HG02852 (cell line): ENCODE results near the gene TREML4.
"Not testable (repeated sequence)": the region's sequence is repeated elsewhere in the genome, so short reads cannot be mapped to it uniquely, and the experiment has no call there.

Source experiments
- ATAC-seq: cut with Tn5 transposase; IDR thresholded peaks from one replicate; pipeline ENCODE4 v1.9.1; 2021; ENCODE audit warnings: mild to moderate bottlenecking, moderate library complexity; ENCODE audit not compliant: unreplicated experiment

The TREML4 gene

DNA sequence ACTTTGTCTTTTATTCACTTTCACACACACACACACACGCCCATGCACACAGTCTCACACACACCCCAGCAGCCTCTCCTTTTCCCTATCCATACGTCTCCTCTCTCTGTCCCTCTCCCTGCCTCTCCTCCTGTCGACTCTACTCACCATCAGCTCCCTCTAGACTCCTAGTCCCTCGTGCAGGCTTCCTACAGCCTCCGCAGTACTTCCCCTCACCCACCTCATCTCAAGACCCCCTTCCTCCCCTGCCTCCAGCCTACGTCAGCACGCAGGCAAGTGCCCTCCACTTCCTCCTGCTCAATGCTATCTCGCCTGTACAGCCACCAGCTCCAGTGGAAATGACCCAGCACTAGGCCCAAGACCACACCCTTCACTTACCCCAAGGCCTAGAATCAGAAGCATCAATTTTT, 26.4 kb upstream of the TREML4 start:
- ATAC-seq = no peak

DNA sequence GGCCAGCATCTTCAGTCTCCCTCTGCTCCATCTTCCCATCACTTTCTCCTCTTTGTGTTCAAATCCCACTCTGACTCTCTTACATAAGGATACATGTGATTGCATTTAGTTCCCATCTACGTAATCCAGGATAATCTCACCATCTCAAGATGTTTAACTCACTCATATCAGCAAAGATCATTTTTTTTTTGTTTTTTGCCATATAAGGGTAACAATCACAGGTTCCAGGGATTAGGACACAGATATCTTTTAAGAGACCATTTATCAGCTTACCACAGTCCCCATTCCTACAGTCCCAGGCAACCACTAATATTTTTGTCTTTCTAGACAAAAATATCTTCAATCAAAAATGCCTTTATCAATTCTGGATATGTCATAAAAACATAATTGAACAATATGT, 24.0 kb upstream of the TREML4 start:
- no peak for ATAC-seq

DNA sequence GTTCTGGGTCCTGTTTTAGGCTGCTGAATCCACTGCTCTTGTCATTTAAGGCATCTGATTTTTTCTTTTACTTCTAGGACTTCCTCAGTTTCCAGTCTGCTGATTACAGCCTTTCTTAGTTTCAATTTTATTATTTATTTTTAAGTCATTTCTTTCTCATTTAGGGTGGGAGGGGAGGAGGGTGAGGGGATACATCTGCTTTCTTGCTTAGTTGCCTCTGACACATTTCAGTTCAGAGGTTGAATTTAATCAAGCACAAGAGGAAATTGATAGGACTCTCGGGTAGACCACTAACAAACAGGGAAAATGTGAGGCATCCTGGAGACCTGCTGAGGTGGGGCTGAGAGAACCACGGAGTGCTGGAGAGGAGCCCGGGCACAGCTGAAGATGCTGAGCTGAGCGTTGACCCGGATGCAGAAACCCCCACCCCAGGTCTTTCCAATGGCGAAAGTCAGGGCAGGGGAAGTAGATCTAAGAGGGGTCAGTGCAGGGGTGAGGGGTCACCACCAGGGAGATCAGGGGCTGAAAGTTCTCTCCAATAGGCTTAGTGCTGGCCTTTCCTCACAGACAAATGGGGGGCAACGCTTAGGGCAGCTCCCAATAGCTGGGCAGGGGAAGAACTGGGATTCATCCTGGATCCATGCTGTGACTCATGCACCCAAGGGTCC, 19.6 kb upstream of the TREML4 start:
- ATAC-seq = no peak

- no peak for ATAC-seq
Observed at GRCh38 chr6:41209547-41210320, 18.4 kb upstream of the TREML4 start.

DNA sequence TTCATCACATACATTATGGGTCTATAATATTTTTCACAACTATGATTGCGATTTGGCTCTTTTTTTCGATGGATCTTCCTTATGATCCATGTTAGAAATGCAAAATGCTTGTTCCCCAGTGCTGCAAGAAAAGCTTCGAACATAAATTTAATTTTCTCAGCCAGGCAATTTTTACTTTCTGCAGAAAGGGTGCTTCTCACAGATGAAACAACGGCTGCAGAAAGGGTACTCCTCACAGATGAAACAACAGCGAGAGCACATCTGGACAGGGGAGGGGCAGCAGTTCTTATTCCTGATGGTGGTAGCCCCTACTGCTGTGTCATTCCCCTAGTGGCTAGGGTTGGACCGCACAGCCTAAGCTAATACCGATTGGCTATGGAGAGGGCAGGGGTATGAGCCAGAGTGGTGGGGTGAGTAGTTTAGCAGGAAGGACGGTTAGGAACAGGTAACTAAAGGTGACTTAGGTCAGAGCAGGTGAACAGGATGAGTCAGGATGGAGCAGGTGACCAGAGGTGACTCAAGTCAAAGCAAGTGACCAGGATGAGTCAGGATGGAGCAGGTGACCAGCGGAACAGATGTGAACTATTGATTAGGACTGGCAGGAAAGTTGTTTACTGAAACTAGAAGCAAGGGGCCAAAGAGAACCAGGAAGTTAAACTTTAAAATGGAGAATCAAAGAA, 13.4 kb upstream of the TREML4 start:
- no peak for ATAC-seq

DNA sequence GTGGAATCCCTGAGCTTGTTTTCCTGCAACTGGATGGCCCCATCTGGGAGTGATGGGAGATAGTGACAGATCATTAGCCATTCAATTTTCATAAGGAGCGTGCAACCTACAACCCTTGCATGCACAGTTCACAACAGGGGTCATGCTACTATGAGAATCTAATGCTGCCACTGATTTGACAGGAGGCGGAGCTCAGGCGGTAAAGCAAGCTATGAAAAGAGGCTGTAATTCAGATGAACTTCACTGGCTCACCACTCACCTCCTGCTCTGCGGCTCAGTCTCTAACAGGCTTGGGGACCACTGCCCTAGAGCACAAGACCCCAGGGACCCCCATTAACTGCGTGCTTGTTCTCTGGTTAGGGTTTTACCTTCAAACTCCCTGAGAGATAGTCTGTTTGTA, 12.4 kb upstream of the TREML4 start:
- no peak for ATAC-seq

GRCh38 chr6:41216616-41217015, 11.5 kb upstream of the TREML4 start:
- no peak for ATAC-seq

DNA sequence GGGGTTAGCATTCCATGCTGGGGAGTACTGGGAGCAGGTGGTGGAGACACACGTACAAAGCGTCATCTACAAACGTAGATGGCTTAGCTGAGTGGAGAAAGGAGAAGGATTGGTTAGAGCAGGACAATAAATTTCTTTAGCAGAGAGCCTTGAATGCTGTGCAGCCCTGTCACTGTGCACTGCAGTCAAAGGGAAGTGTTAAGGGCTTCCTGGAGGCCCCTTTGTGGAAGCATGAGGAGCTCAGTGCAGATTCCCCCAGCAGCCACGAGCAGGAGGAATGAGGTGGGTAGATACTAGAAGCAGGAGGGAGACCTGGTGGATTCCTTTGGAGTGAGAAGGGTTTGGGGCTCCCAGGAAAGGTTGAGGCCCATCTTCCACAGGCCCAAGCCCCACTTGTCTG, 6.1 kb upstream of the TREML4 start:
- no peak for ATAC-seq

GRCh38 chr6:41222513-41222912, 5.6 kb upstream of the TREML4 start:
- ATAC-seq = no peak

GRCh38 chr6:41224800-41225199, 3.3 kb upstream of the TREML4 start:
- no peak for ATAC-seq

- ATAC-seq = no peak
Observed at GRCh38 chr6:41226752-41227151, 1.4 kb upstream of the TREML4 start.

- no peak for ATAC-seq
Observed at GRCh38 chr6:41228616-41229015, 467 bp downstream of the TREML4 start.

DNA sequence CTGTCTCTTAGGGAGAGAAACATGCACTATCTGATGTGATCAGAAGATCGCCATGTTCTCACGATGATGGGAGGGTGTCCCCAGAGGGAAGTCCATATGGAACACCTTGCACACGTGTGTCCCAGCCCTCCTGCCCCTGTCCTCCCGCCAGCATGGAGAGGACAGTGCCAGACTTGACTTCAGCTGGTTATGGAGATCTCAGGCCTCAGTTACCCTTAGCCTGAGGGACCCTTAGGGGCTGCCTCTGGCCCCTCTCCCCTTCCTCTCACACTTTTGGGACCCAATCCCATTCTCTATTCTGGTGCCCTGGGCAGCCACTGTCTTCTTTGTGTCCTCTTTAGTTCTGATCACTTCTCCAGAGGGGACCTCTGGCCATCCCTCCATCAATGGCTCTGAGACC, 1.6 kb downstream of the TREML4 start:
- no peak for ATAC-seq

DNA sequence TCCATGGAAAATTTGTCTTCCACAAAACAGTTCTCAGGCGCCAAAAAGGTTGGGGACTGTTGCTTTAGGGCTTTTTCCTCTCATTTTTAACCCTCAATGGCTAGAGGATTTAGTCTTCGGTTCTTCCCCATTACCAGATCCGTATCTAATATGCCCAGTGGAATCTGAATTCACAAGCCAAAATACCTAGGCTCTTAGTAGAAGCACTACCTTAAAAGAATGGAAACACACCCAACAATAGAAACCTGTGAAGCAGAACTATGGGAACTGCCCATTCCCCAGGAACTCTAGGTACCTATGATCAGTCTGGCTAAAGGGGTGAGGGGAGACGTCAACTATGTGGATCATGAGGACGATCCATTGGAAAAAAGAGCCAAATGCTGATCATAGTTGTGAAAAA, 3.1 kb downstream of the TREML4 start:
- ATAC-seq = no peak

DNA sequence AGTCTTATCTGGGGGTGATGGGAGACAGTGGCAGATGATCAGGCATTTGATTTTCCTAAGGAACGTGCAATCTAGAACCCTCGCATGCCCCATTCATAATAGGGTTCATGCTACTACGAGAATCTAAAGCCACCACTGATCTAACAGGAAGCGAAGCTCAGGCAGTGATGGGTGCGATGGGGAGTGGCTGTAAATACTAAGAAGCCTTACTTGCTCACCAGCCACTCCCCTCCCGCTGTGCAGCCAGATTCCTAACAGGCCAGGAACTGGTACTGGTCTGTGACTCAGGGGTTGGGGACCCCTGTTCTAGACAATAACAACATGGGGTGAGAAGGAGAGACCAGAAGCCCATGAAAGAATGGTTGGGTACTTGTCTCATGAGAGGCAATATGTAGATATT, 4.5 kb downstream of the TREML4 start:
- ATAC-seq = no peak

DNA sequence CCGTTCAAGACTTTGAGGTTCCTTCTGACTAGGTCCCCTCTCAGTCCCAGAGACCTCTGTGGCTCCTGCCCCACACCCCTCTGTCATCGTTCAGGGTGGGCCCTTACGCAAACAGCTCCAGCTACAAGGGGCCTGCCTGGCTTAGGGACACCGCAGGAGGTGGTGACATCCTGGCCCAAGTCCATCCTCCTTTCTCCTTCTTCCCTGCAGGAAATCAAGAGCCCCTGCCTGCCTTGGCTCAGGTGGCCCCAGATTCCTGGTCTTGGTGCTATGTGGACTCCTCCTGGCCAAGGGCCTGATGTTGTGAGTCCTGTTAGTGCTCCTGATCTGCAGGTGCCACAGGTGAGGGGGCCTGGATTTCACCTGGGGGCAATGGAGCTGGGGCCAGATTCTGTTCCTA, 8.1 kb downstream of the TREML4 start:
- ATAC-seq = no peak

GRCh38 chr6:41237128-41237527, 9.0 kb downstream of the TREML4 start:
- ATAC-seq = no peak

DNA sequence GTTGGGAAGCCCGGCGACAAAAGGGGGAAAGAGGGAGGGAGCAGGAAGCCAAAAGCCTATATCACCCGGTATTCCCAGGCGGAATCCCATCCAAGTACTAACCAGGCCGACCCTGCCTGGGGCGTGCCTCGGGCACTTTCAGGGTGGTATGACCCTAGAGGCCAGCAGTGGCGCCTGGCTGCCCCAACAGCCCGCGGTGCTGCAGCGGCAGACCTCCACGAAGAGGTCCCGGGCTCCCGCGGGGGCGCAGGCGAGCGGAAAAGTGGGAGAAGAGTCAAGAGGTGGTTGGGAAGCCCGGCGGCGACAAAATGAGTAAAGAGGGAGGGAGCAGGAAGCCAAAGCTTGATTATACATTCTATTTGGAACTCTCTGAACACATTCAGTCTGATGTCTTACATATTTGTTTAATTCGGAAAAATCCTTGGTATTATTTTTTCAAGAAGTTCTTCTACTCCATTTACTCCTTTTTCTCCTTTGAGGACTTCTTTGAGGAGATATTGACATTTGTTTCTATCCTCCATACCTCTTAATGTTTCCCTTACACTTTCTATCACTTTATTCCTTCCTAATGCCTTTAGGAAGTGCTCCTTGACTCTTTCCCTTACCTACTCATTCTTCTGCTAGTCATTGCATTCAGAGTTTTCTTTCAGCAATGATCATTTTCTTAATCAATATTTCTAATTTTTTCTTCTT, 11.5 kb downstream of the TREML4 start:
- ATAC-seq = no peak

GRCh38 chr6:41246529-41246928, 18.4 kb downstream of the TREML4 start:
- not testable (repeated sequence) for ATAC-seq

- ATAC-seq = no peak
Observed at GRCh38 chr6:41247288-41247865, 19.2 kb downstream of the TREML4 start.
